ENCODE results near the gene PDAP1.
"Not testable (repeated sequence)": the region's sequence is repeated elsewhere in the genome, so short reads cannot be mapped to it uniquely, and the experiment has no call there.

PDAP1 gene

GRCh38 chr7:99379043-99379577 is 29.3 kb downstream of the PDAP1 start:
- peak; percentile 20 for DNase-seq (ENCODE audit: low spot score)

GRCh38 chr7:99375070-99375807 is 33.2 kb downstream of the PDAP1 start:
- peak; percentile 90 for DNase-seq (ENCODE audit: low spot score)

- peak; percentile 96 for DNase-seq (ENCODE audit: low spot score)
Measured at GRCh38 chr7:99374111-99375064, 34.0 kb downstream of the PDAP1 start, which contains the start of gene ARPC1B. ARPC1B (plus strand) TSS chr7:99374730; CDS start chr7:99385715, 10,985 bp downstream.

- DNase-seq (ENCODE audit: low spot score): peak; percentile 4
Measured at GRCh38 chr7:99373091-99374066, 35.0 kb downstream of the PDAP1 start.

- peak; percentile 55 for DNase-seq (ENCODE audit: low spot score)
Measured at GRCh38 chr7:99372275-99373090, 35.9 kb downstream of the PDAP1 start.

- DNase-seq (ENCODE audit: low spot score): no peak
Measured at GRCh38 chr7:99371376-99371920, 36.9 kb downstream of the PDAP1 start.

- no peak for DNase-seq (ENCODE audit: low spot score)
Measured at GRCh38 chr7:99369767-99370391, 38.5 kb downstream of the PDAP1 start.

- DNase-seq (ENCODE audit: low spot score): no peak
Measured at GRCh38 chr7:99368750-99369389, 39.5 kb downstream of the PDAP1 start.

GRCh38 chr7:99366646-99367045 is 41.8 kb downstream of the PDAP1 start:
- DNase-seq (ENCODE audit: low spot score): no peak

- DNase-seq (ENCODE audit: low spot score): peak; percentile 91
Measured at GRCh38 chr7:99365318-99366141, 42.9 kb downstream of the PDAP1 start.

- DNase-seq (ENCODE audit: low spot score): no peak
Measured at GRCh38 chr7:99363286-99363685, 45.1 kb downstream of the PDAP1 start.

GRCh38 chr7:99362801-99363200 is 45.6 kb downstream of the PDAP1 start:
- DNase-seq (ENCODE audit: low spot score): no peak

- no peak for DNase-seq (ENCODE audit: low spot score)
Measured at GRCh38 chr7:99359465-99360154, 48.8 kb downstream of the PDAP1 start.

GRCh38 chr7:99358521-99358920 is 49.9 kb downstream of the PDAP1 start:
- not testable (repeated sequence) for DNase-seq (ENCODE audit: low spot score)

GRCh38 chr7:99357701-99358490 is 50.5 kb downstream of the PDAP1 start:
- DNase-seq (ENCODE audit: low spot score): no peak

GRCh38 chr7:99355098-99355497 is 53.3 kb downstream of the PDAP1 start:
- DNase-seq (ENCODE audit: low spot score): no peak

GRCh38 chr7:99352247-99352646 is 56.1 kb downstream of the PDAP1 start:
- DNase-seq (ENCODE audit: low spot score): no peak

All from HuH-7.5 (cell line).